PFSK-1 (cell line): ENCODE results near the gene CDKL1.

Experiments
- FOXP2 ChIP-seq: optimal IDR thresholded peaks from 2 replicates; pipeline ENCODE3; 2011; ENCODE audit warnings: borderline replicate concordance, control low read depth, inconsistent platforms; ENCODE audit not compliant: insufficient read depth; ENCODE audit errors: extremely low read length, extremely low read depth
- POLR2AphosphoS5 ChIP-seq: IDR thresholded peaks from 2 replicates; pipeline ENCODE4 v1.6.1; 2012; ENCODE audit warnings: low read depth, mild to moderate bottlenecking, control low read depth, low read length, moderate library complexity
- REST ChIP-seq, 2 experiments: IDR thresholded peaks; 2 replicates each; pipeline versions ENCODE4 v1.6.1 to v1.8.0; 2011 to 2012; ENCODE audit warnings: low read depth in 2 of 2, low read length in 2 of 2, control low read depth in 1 of 2, inconsistent platforms in 1 of 2, mild to moderate bottlenecking in 1 of 2, moderate library complexity in 1 of 2; ENCODE audit not compliant: insufficient read depth in 1 of 2
- SIN3A ChIP-seq: IDR thresholded peaks from 2 replicates; pipeline ENCODE4 v1.6.1; 2012; ENCODE audit warnings: mild to moderate bottlenecking, low read length, moderate library complexity, borderline replicate concordance; ENCODE audit not compliant: insufficient read depth
- TAF1 ChIP-seq: IDR thresholded peaks from 2 replicates; pipeline ENCODE4 v1.6.1; 2012; ENCODE audit warnings: low read length, control low read depth, borderline replicate concordance; ENCODE audit not compliant: insufficient read depth

Gene CDKL1

GRCh38 chr14:50335989-50336824 is 60.5 kb downstream of the CDKL1 start:
- TF ChIP-seq FOXP2: peak; percentile 99
- 0 out of 2 replicates have a peak, but pooled peaks have one; percentile 16 for TF ChIP-seq TAF1
- TF ChIP-seq POLR2AphosphoS5: no peak
- TF ChIP-seq REST (IDR thresholded peaks at IDR 0.05; ENCODE audit: insufficient read depth in 1 of 2, low read depth in 2 of 2, low read length in 2 of 2): no peak
- TF ChIP-seq SIN3A: peak; percentile 81; the same call in 1 of the 2 replicates

GRCh38 chr14:50335389-50335788 is 61.3 kb downstream of the CDKL1 start:
- no peak for TF ChIP-seq REST (IDR thresholded peaks at IDR 0.05; ENCODE audit: insufficient read depth in 1 of 2, low read depth in 2 of 2, low read length in 2 of 2)
- TF ChIP-seq TAF1: no peak
- no peak for TF ChIP-seq POLR2AphosphoS5
- no peak for TF ChIP-seq FOXP2
- TF ChIP-seq SIN3A: no peak

GRCh38 chr14:50334211-50334610 is 62.5 kb downstream of the CDKL1 start:
- TF ChIP-seq REST (IDR thresholded peaks at IDR 0.05; ENCODE audit: insufficient read depth in 1 of 2, low read depth in 2 of 2, low read length in 2 of 2): no peak
- no peak for TF ChIP-seq FOXP2
- TF ChIP-seq SIN3A: no peak
- no peak for TF ChIP-seq TAF1
- TF ChIP-seq POLR2AphosphoS5: no peak

- TF ChIP-seq REST (IDR thresholded peaks at IDR 0.05; ENCODE audit: insufficient read depth in 1 of 2, low read depth in 2 of 2, low read length in 2 of 2): no peak
Measured at GRCh38 chr14:50333014-50333509, 63.6 kb downstream of the CDKL1 start.
